Esophagus squamous epithelium (tissue), 5 donors: ENCODE measurements around the gene MOB3B. TPM values are rescaled to one million over a fixed set of nuclear protein-coding genes. Genes with fewer than 3 reads are reported as not detected.

Experiments
- DNase-seq: peaks from one replicate; lab custom pipeline; 2025; lab: John Stamatoyannopoulos, UW
- H3K27ac ChIP-seq, 4 donors: fragments of 200-600 bp; sonication (generic); one replicate each; pipeline ENCODE4 v1.5.1; 2016 to 2019; ENCODE audit warnings: mild to moderate bottlenecking in 1 of 4
- H3K27me3 ChIP-seq, 4 donors: fragments of 200-600 bp; sonication (generic); 1 replicate in 3 of 4; 2 replicates in 1 of 4; pipeline versions ENCODE4 v1.5.1 to v1.6.0; 2017 to 2021; ENCODE audit warnings: antibody characterized with exemption in 1 of 4
- H3K36me3 ChIP-seq, 3 donors: fragments of 200-600 bp; sonication (generic); one replicate each; pipeline ENCODE4 v1.5.1; 2016 to 2019
- H3K4me1 ChIP-seq, 3 donors: fragments of 200-600 bp; sonication (generic); one replicate each; pipeline ENCODE4 v1.5.1; 2017 to 2019
- H3K4me3 ChIP-seq, 4 donors: fragments of 200-600 bp; sonication (generic); 1 replicate in 3 of 4; 2 replicates in 1 of 4; pipeline ENCODE4 v1.5.1; 2016 to 2019; ENCODE audit warnings: mild to moderate bottlenecking in 2 of 4, moderate library complexity in 1 of 4
- H3K9me3 ChIP-seq, 3 donors: fragments of 200-600 bp; sonication (generic); one replicate each; pipeline ENCODE4 v1.5.1; 2016 to 2019
- POLR2A ChIP-seq, 4 donors: fragments of 450-650 bp; IDR thresholded peaks; one replicate each; pipeline ENCODE4 v1.6.1; 2017; ENCODE audit warnings: antibody characterized with exemption in 4 of 4, mild to moderate bottlenecking in 4 of 4, moderate library complexity in 3 of 4
- WGBS, 2 donors: methylation state at CpG; one replicate each; pipeline ENCODE4 v1.1.5; 2018; 5-methylcytosine and 5-hydroxymethylcytosine counted together
- intact Hi-C: fragments of 100-400 bp; cut with DNase I; formaldehyde crosslinking; loops from one replicate; pipeline ENCODE4 v1.15.0; 2022
- total RNA-seq, 4 donors: library from RNA; depleted of rRNA; stranded (reverse); fragments of >200 nt; gene quantifications; one replicate each; pipeline ENCODE4 v1.1.0, GENCODE V29; 2016
- TF ChIP-seq, protein P1 (sequence below), 6 experiments: fragments of 450-650 bp in 4 of 6; fragments of 200-600 bp in 2 of 6; sonication (generic) in 2 of 6; IDR thresholded peaks; one replicate each; pipeline ENCODE4 v1.5.1; 2016 to 2019; ENCODE audit warnings: antibody characterized with exemption in 6 of 6, mild to moderate bottlenecking in 4 of 6, moderate library complexity in 4 of 6
- donor health status: DM: yes; HTN: yes; CAD: no.

The MOB3B gene
- total RNA-seq, 4 donors from 2014 or later: 2.2 to 7.6 (median 5.2) TPM

DNA sequence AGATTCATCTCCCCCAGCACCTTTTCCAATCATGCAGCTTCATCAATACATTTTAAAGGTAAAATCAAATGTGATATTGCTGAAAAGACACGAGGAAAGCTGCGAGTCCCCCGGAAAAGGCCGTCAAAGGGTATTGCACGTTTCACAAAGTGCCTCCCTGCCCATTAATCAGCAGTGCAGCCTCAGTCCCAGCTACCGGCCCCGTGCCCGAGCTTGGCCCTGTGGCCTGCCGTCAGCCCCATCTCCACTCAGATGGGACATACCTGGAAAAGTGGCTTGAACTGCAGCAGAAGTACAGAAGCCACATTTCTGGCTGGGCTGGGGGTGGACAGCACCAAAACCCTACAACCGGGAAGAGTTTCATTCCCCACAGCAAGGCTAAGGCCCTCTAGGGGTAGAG is 192.8 kb downstream of the MOB3B start:
- Histone ChIP-seq H3K27me3 (no peaks in the 10 kb centered on the region), H3K36me3 (no peaks in the 10 kb centered on the region), H3K4me1 (peaks cover 0 to 62% (median 47%) of the 10 kb centered on the region in 3 donors), H3K9me3 (no peaks in the 10 kb centered on the region), H3K4me3 (no peak overlapping the region), H3K27ac (no peak overlapping the region)
- intact Hi-C loops: no loop called here
- WGBS, 2 donors: 91 to 94% methylated on average over 7 to 10 of the region's 10 CpGs
- TF ChIP-seq, protein P1, sequence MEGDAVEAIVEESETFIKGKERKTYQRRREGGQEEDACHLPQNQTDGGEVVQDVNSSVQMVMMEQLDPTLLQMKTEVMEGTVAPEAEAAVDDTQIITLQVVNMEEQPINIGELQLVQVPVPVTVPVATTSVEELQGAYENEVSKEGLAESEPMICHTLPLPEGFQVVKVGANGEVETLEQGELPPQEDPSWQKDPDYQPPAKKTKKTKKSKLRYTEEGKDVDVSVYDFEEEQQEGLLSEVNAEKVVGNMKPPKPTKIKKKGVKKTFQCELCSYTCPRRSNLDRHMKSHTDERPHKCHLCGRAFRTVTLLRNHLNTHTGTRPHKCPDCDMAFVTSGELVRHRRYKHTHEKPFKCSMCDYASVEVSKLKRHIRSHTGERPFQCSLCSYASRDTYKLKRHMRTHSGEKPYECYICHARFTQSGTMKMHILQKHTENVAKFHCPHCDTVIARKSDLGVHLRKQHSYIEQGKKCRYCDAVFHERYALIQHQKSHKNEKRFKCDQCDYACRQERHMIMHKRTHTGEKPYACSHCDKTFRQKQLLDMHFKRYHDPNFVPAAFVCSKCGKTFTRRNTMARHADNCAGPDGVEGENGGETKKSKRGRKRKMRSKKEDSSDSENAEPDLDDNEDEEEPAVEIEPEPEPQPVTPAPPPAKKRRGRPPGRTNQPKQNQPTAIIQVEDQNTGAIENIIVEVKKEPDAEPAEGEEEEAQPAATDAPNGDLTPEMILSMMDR (IDR thresholded peaks at IDR 0.05): no peak
- no peak for TF ChIP-seq POLR2A (IDR thresholded peaks at IDR 0.05)
- no peak for DNase-seq

DNA sequence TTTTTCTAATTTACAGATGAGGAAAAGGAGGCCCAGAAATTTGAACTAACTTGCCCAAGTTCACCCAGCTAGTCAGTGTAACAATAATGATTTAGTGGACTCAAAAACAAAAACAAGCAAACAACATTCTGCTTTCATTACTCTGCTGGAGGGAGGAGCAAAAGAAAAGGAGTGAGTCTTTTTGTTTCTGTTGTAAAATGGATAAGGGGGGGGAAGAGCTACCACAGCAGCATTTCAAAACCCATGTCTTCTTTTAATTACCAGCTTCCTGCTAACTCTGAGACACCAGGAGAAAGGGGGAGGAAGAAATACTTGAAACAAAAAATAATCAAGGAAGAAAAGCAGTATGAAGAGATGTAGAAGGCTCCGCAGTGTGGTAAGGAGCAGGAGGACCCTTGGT is 193.5 kb downstream of the MOB3B start:
- no peak overlapping the region for H3K4me3 ChIP-seq
- H3K4me1 ChIP-seq: peaks cover 0 to 57% (median 42%) of the 10 kb centered on the region in 3 donors
- H3K36me3 ChIP-seq: no peaks in the 10 kb centered on the region
- TF ChIP-seq, protein P1 (IDR thresholded peaks at IDR 0.05): no peak
- no peak for TF ChIP-seq POLR2A (IDR thresholded peaks at IDR 0.05)
- H3K9me3 ChIP-seq: no peaks in the 10 kb centered on the region
- DNase-seq: no peak
- H3K27ac ChIP-seq: no peak overlapping the region
- intact Hi-C loops: no loop called here
- WGBS, 2 donors: 87 to 94% methylated on average over 1 of the region's 1 CpG
- H3K27me3 ChIP-seq: no peaks in the 10 kb centered on the region

DNA sequence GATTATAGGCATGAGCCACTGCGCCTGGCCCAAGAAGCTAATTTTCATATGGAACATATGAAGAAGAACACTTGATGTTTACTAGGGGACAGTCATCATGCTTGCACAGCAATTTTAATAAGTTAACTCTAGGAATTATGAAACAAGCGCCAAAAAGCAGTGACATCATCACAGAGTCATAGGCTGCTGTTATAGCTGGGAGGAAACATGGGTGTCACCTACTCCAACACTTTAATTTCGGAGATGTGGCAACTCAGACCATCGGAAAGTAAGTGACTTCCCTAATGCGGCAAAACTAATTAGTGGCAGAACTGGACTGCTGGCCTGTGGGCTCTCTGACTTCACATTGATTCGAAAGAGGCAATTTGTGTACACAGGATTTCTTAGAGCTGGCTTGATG is 194.5 kb downstream of the MOB3B start:
- WGBS, 2 donors: 90 to 91% methylated on average over 6 of the region's 6 CpGs
- H3K36me3 ChIP-seq: peaks cover 0 to 5% (median 0%) of the 10 kb centered on the region in 3 donors
- H3K4me1 ChIP-seq: peaks cover 0 to 46% (median 31%) of the 10 kb centered on the region in 3 donors
- H3K9me3 ChIP-seq: no peaks in the 10 kb centered on the region
- no peaks in the 10 kb centered on the region for H3K27me3 ChIP-seq
- no peak for TF ChIP-seq POLR2A (IDR thresholded peaks at IDR 0.05)
- TF ChIP-seq, protein P1 (IDR thresholded peaks at IDR 0.05): no peak
- no peak overlapping the region for H3K4me3 ChIP-seq
- intact Hi-C loops: no loop called here
- no peak overlapping the region for H3K27ac ChIP-seq
- DNase-seq: no peak

DNA sequence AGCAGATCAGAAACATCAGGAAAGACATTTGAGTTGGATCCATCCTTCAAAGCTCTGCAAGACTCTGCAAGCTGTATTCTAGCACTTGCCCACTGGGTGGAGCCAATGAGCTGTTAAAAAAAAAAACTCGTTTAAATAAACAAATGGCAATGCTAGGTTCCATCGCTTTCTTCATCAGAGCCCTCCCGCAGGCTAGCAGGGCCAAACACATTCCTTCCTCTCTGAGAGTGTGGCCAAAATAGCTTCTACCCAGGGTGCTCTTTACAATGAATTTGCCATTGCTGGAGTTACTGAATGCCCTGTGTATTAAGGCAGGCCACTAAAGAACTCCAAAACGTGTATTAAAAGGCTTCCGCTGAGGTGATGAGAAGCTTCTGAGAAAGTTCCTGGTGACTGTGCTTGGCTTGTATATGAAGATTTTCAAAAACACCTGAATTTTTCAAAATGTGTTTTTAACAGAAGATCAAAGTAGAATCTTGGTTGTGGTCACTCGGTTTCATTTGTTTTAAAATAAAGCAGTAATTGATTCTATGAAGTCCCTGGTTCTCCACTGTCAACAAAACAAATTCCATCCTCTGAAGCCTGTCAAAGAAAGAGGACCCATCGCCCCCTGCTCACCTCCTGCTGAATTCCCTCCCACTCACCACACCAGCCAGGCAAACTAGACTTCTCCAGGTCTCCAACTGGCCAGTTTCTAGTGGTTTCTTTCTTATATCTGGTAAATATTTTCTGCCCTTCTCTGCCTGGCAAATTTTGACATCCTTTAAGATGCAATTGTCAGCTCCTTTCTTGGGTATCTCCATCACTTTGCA is 196.2 kb downstream of the MOB3B start:
- DNase-seq: no peak
- H3K4me3 ChIP-seq: no peak overlapping the region
- TF ChIP-seq, protein P1 (IDR thresholded peaks at IDR 0.05): peak; percentile 82 to 92 (median 88)
- TF ChIP-seq POLR2A (IDR thresholded peaks at IDR 0.05): no peak
- H3K27me3 ChIP-seq: no peaks in the 10 kb centered on the region
- H3K4me1 ChIP-seq: peaks cover 0 to 30% (median 17%) of the 10 kb centered on the region in 3 donors
- H3K36me3 ChIP-seq: peaks cover 0 to 9% (median 0%) of the 10 kb centered on the region in 3 donors
- WGBS, 2 donors: 38% methylated on average over 7 of the region's 7 CpGs
- H3K9me3 ChIP-seq: no peaks in the 10 kb centered on the region
- intact Hi-C loops: loop anchor here (5.0 kb wide), 1 partner anchor 204 kb away; no protein-coding TSS in a partner anchor
- no peak overlapping the region for H3K27ac ChIP-seq

DNA sequence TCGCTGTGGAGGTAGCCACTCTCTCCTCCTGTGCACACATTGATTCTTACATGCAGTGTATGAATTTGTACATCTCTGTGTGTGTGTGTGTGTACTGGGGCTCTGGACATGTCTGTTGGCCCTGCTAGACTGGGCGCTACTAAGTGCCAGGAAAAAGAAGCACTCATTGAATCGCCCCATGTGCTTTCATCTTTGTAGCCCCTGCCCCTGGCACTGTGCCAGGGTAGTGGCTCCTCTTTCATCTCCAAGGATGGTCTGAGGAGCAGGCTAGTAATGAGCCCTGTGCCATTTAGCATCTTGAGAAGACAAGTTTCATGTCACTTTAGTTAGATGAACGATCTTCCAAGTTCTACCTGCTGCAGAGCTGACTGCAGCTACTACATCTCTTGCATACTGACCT is 198.2 kb downstream of the MOB3B start:
- H3K9me3 ChIP-seq: no peaks in the 10 kb centered on the region
- no peak for DNase-seq
- 84 to 90% methylated on average over 4 of the region's 4 CpGs for WGBS, 2 donors
- intact Hi-C loops: loop anchor here (5.0 kb wide), 1 partner anchor 206 kb away; no protein-coding TSS in a partner anchor
- peaks cover 0 to 9% (median 5%) of the 10 kb centered on the region in 3 donors for H3K4me1 ChIP-seq
- H3K4me3 ChIP-seq: no peak overlapping the region
- peaks cover 0 to 14% (median 0%) of the 10 kb centered on the region in 3 donors for H3K36me3 ChIP-seq
- no peaks in the 10 kb centered on the region for H3K27me3 ChIP-seq
- no peak overlapping the region for H3K27ac ChIP-seq
- TF ChIP-seq, protein P1 (IDR thresholded peaks at IDR 0.05): no peak
- no peak for TF ChIP-seq POLR2A (IDR thresholded peaks at IDR 0.05)
